ENCODE measurements around the gene SRC. TPM values are rescaled to one million over a fixed set of nuclear protein-coding genes. Genes with fewer than 3 reads are reported as not detected.

Gene SRC
- total RNA-seq, 1 experiment from 2014 or later, result 55.6 TPM

GRCh38 chr20:37386505-37387251 is 40.7 kb downstream of the SRC start:
- ATAC-seq (no peak), DNase-seq (no peak)
- no peak overlapping the region for H3K4me2 ChIP-seq (ENCODE audit: low read length)
- H3K4me3 ChIP-seq (ENCODE audit: low read length), result no peak overlapping the region
- H3K9me3 ChIP-seq (ENCODE audit: low read length), result no peaks in the 10 kb centered on the region
- BruUV-seq (replicated peaks), result no TSS peak
- H3K9me2 ChIP-seq (replicated peaks; ENCODE audit: low read length), result no peaks in the 10 kb centered on the region
- H3K4me1 ChIP-seq (ENCODE audit: insufficient read depth, low read length), result peaks cover 14% of the 10 kb centered on the region
- H4K20me1 ChIP-seq (ENCODE audit: low read length), result no peaks in the 10 kb centered on the region
- H2AFZ ChIP-seq (ENCODE audit: low read length), result no peak overlapping the region
- H3K27ac ChIP-seq (ENCODE audit: low read length), result no peak overlapping the region
- H3K27me3 ChIP-seq (ENCODE audit: low read length), result no peaks in the 10 kb centered on the region
- no peak overlapping the region for H3K9ac ChIP-seq (ENCODE audit: low read length)
- no peaks in the 10 kb centered on the region for H3F3A ChIP-seq (ENCODE audit: low read length, unreplicated experiment)
- intact Hi-C loops (cut with micrococcal nuclease), result no loop called here
- peaks cover 28% of the 10 kb centered on the region for H3K36me3 ChIP-seq (ENCODE audit: low read depth, low read length)
- ChIA-PET CTCF (no interaction called here), POLR2A (ENCODE audit: unreplicated experiment) (no interaction called here)
- H3K79me2 ChIP-seq (ENCODE audit: low read length), result peaks cover 15% of the 10 kb centered on the region
- no peak for TF ChIP-seq EZH2 (IDR thresholded peaks at IDR 0.05; ENCODE audit: low read length, unreplicated experiment)
- no peak for TF ChIP-seq EZH2phosphoT487 (IDR thresholded peaks at IDR 0.05; ENCODE audit: borderline replicate concordance, low read length)
- TF ChIP-seq CTCF (conservative IDR thresholded peaks at IDR 0.05; ENCODE audit: low read depth, low read length), result no peak

GRCh38 chr20:37387519-37388269 is 41.8 kb downstream of the SRC start:
- Histone ChIP-seq H3K4me1 (ENCODE audit: insufficient read depth, low read length) (peaks cover 13% of the 10 kb centered on the region), H3K79me2 (ENCODE audit: low read length) (peaks cover 5% of the 10 kb centered on the region; the same call in 1 of the 2 replicates), H2AFZ (ENCODE audit: low read length) (no peak overlapping the region), H3K27me3 (ENCODE audit: low read length) (no peaks in the 10 kb centered on the region), H3K9me2 (replicated peaks; ENCODE audit: low read length) (no peaks in the 10 kb centered on the region), H3K9me3 (ENCODE audit: low read length) (no peaks in the 10 kb centered on the region), H3K9ac (ENCODE audit: low read length) (no peak overlapping the region), H3K4me3 (ENCODE audit: low read length) (no peak overlapping the region), H3F3A (ENCODE audit: low read length, unreplicated experiment) (no peaks in the 10 kb centered on the region), H4K20me1 (ENCODE audit: low read length) (no peaks in the 10 kb centered on the region), H3K36me3 (ENCODE audit: low read depth, low read length) (peaks cover 28% of the 10 kb centered on the region), H3K4me2 (ENCODE audit: low read length) (no peak overlapping the region), H3K27ac (ENCODE audit: low read length) (no peak overlapping the region)
- CTCF ChIA-PET, result no interaction called here
- POLR2A ChIA-PET (ENCODE audit: unreplicated experiment), result no interaction called here
- no TSS peak for BruUV-seq (replicated peaks)
- DNase-seq (no peak), ATAC-seq (no peak)
- no peak for TF ChIP-seq CTCF (conservative IDR thresholded peaks at IDR 0.05; ENCODE audit: low read depth, low read length)
- no peak for TF ChIP-seq EZH2phosphoT487 (IDR thresholded peaks at IDR 0.05; ENCODE audit: borderline replicate concordance, low read length)
- TF ChIP-seq EZH2 (IDR thresholded peaks at IDR 0.05; ENCODE audit: low read length, unreplicated experiment), result no peak
- intact Hi-C loops (cut with micrococcal nuclease), result no loop called here

- no peaks in the 10 kb centered on the region for H3F3A ChIP-seq (ENCODE audit: low read length, unreplicated experiment)
- TF ChIP-seq CTCF (conservative IDR thresholded peaks at IDR 0.05; ENCODE audit: low read depth, low read length) (no peak), EZH2 (IDR thresholded peaks at IDR 0.05; ENCODE audit: low read length, unreplicated experiment) (no peak), EZH2phosphoT487 (IDR thresholded peaks at IDR 0.05; ENCODE audit: borderline replicate concordance, low read length) (no peak)
- no peak overlapping the region for H2AFZ ChIP-seq (ENCODE audit: low read length)
- ATAC-seq (no peak), DNase-seq (no peak)
- H3K27me3 ChIP-seq (ENCODE audit: low read length), result no peaks in the 10 kb centered on the region
- peaks cover 2% of the 10 kb centered on the region for H3K4me1 ChIP-seq (ENCODE audit: insufficient read depth, low read length)
- POLR2A ChIA-PET (ENCODE audit: unreplicated experiment), result no interaction called here
- no TSS peak for BruUV-seq (replicated peaks)
- H3K4me3 ChIP-seq (ENCODE audit: low read length), result no peak overlapping the region
- no peaks in the 10 kb centered on the region for H3K9me2 ChIP-seq (replicated peaks; ENCODE audit: low read length)
- no peaks in the 10 kb centered on the region for H3K9me3 ChIP-seq (ENCODE audit: low read length)
- H3K4me2 ChIP-seq (ENCODE audit: low read length), result no peak overlapping the region
- H3K9ac ChIP-seq (ENCODE audit: low read length), result no peak overlapping the region
- CTCF ChIA-PET, result no interaction called here
- no peaks in the 10 kb centered on the region for H3K79me2 ChIP-seq (ENCODE audit: low read length)
- no peaks in the 10 kb centered on the region for H4K20me1 ChIP-seq (ENCODE audit: low read length)
- intact Hi-C loops (cut with micrococcal nuclease), result no loop called here
- no peak overlapping the region for H3K27ac ChIP-seq (ENCODE audit: low read length)
- H3K36me3 ChIP-seq (ENCODE audit: low read depth, low read length), result peaks cover 28% of the 10 kb centered on the region
These were observed 42.9 kb downstream of the SRC start for GRCh38 chr20:37388831-37389230.

Data from PC-3 (cell line).